ENCODE data around the gene HCN2. TPM values are rescaled to one million over a fixed set of nuclear protein-coding genes. Genes with fewer than 3 reads are reported as not detected.
A peak's percentile ranks its signal among the peaks of the same experiment; 100 is the strongest.

Gene HCN2
- total and polyA plus RNA-seq, 2 of the 13 experiments (the other 11 are each of a cell fraction or from before 2014, with no cell fraction given), result 0.01 TPM; not detected in 1

DNA sequence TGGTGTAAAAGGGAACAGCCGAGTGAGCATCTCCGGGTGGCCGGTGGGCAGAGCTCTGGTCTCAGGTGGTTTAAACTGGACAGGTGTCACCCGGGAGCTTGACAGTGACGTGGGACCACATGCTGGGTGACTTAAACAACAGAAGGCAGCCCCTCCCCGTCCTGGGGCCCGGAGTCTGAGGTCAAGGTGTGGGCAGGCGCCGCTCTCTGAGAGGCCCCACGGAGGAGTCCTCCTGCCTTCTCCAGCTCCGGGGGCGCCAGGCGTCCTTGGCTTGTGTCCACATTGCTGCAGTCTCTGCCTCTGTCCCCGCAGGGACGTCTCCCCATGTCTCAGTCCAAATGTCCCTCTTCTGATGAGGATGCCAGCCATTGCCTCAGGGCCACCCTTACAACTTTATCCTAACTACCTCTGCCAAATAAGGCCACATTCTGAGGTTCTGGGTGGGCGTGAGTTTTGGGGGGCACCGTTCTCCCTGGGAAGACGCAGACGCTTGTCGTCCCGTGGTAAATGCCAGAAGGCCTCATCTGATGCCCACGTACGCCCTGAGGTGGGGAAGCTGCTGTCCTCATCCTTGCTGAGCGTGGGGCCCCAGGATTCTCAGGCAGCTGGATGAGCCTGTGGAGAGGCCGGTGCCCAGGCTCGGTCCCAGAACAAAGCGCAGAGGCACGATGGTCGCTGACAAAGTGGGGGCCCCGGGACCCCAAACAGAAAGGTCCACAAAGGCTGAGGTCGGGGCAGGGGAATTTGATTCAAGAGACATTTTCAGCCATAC is 32.9 kb upstream of the HCN2 start (continued):
- TF ChIP-seq, protein P1, sequence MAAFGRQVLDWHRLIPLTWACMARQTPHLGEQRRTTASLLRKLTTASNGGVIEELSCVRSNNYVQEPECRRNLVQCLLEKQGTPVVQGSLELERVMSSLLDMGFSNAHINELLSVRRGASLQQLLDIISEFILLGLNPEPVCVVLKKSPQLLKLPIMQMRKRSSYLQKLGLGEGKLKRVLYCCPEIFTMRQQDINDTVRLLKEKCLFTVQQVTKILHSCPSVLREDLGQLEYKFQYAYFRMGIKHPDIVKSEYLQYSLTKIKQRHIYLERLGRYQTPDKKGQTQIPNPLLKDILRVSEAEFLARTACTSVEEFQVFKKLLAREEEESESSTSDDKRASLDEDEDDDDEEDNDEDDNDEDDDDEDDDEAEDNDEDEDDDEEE (CRISPR knock-in tag; IDR thresholded peaks at IDR 0.05), result no peak
- TF ChIP-seq FIP1L1 (IDR thresholded peaks at IDR 0.05; ENCODE audit: borderline replicate concordance, insufficient read depth, low read depth, low read length) (no peak), PHF20 (CRISPR knock-in tag; IDR thresholded peaks at IDR 0.05) (no peak)
- TF ChIP-seq, protein P2, sequence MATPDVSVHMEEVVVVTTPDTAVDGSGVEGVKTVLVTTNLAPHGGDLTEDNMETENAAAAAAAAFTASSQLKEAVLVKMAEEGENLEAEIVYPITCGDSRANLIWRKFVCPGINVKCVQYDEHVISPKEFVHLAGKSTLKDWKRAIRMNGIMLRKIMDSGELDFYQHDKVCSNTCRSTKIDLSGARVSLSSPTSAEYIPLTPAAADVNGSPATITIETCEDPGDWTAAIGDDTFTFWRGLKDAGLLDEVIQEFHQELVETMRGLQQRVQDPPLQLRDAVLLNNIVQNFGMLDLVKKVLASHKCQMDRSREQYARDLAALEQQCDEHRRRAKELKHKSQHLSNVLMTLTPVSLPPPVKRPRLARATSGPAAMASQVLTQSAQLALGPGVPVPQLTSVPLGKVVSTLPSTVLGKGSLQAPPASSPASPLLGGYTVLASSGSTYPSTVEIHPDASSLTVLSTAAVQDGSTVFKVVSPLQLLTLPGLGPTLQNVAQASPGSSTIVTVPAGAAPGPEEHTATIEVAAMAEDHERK (CRISPR knock-in tag; IDR thresholded peaks at IDR 0.05; ENCODE audit: low read depth), result no peak

DNA sequence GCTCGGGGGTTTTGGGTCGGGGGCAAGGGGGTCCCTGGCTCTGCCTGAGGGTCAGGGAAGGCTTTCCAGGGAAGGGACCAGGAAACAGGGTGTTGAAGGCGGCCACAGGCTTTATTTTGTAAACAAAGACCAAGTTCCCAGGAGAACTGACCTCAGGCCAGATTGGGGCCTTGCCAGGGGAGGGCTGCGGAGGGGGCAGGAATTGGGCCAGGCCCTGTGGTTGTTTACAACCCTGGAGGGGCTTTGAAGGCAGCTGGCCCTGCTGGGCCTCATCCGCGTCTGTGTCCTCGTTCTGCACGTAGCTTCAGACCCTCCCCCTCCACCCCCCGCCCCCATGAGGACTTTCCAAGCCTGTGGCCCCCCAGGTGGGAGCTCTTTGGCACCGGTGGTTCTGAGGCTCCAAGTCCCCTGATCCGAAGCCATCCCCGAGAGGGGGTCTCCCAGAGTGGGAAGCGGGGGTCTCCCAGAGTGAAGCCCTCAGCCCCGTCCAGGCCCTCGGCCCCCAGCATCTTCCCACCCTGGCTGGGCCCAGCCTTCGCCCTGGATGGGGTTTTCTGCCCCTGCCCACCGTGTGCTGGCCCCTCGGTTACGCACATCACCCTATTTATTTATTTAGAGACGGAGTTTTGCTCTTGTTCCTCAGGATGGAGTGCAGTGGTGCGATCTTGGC is 30.8 kb upstream of the HCN2 start:
- peak overlapping the region; percentile 47 for H3K4me2 ChIP-seq (ENCODE audit: low read depth, low read length)
- in situ Hi-C loops (cut with HindIII; ENCODE audit: extremely low pct_ligation_motif_present, low pct_unique_long_range_greater_than_20kb) (no loop called here), intact Hi-C loops (cut with micrococcal nuclease; ENCODE audit: unreplicated experiment) (no loop called here)
- H2AFZ ChIP-seq (ENCODE audit: low read length), result no peak overlapping the region
- H3K9ac ChIP-seq (ENCODE audit: insufficient read depth, low read depth, low read length), result peak overlapping the region; percentile 29; the same call in 1 of the 2 replicates
- H4K20me1 ChIP-seq (ENCODE audit: insufficient read depth, low read length), result no peaks in the 10 kb centered on the region
- peaks cover 55% of the 10 kb centered on the region for H3K4me1 ChIP-seq (ENCODE audit: insufficient read depth, low read length)
- ChIA-PET POLR2A (no interaction called here), CTCF (ENCODE audit: low intra/inter-chr PET ratio, low total read pairs) (no interaction called here)
- DNase-seq (ENCODE audit: low spot score) (peak; percentile 23), FAIRE-seq (no peak), ATAC-seq (no peak)
- H3K79me2 ChIP-seq (ENCODE audit: insufficient read depth, low read length), result no peaks in the 10 kb centered on the region
- 49% methylated on average over 7 of the region's 21 CpGs for WGBS (ENCODE audit: low lambda C conversion rate)
- no peaks in the 10 kb centered on the region for H3K9me3 ChIP-seq (ENCODE audit: low read length)
- H3K36me3 ChIP-seq (replicated peaks in 1 of 2; ENCODE audit: control insufficient read depth in 1 of 2, insufficient read depth in 2 of 2, low read length in 2 of 2), result no peaks in the 10 kb centered on the region
- no TSS peak for BruUV-seq (replicated peaks)
- peak overlapping the region; percentile 52 for H3K27ac ChIP-seq (ENCODE audit: extremely low read length, insufficient read depth, low read length)
- no peak overlapping the region for H3K4me3 ChIP-seq (replicated peaks in 1 of 3; ENCODE audit: insufficient read depth in 1 of 3, low read depth in 2 of 3, low read length in 3 of 3)
- no peaks in the 10 kb centered on the region; a peak in 1 of 5 replicates for H3K27me3 ChIP-seq (ENCODE audit: control insufficient read depth in 1 of 2, insufficient read depth in 2 of 2, low read length in 2 of 2)
- peak; percentile 83 for TF ChIP-seq ZFX (CRISPR knock-in tag; IDR thresholded peaks at IDR 0.05; ENCODE audit: low read depth)
- TF ChIP-seq AHR (CRISPR knock-in tag; IDR thresholded peaks at IDR 0.05), result 0 out of 2 replicates have a peak, but pooled peaks have one; percentile 41
- TF ChIP-seq ZNF510 (CRISPR knock-in tag; IDR thresholded peaks at IDR 0.05; ENCODE audit: low read depth), result no peak
- no peak for TF ChIP-seq FOSL2 (CRISPR knock-in tag; IDR thresholded peaks at IDR 0.05)
- TF ChIP-seq MEF2D (CRISPR knock-in tag; IDR thresholded peaks at IDR 0.05), result 0 out of 2 replicates have a peak, but pooled peaks have one; percentile 66
- no peak for TF ChIP-seq ZNF264 (CRISPR knock-in tag; IDR thresholded peaks at IDR 0.05)
- TF ChIP-seq SIN3A (IDR thresholded peaks at IDR 0.05; ENCODE audit: borderline replicate concordance, low read depth, low read length), result 0 out of 2 replicates have a peak, but pooled peaks have one; percentile 65
- no peak for TF ChIP-seq GFI1 (CRISPR knock-in tag; IDR thresholded peaks at IDR 0.05; ENCODE audit: borderline replicate concordance)
- TF ChIP-seq, protein P3, sequence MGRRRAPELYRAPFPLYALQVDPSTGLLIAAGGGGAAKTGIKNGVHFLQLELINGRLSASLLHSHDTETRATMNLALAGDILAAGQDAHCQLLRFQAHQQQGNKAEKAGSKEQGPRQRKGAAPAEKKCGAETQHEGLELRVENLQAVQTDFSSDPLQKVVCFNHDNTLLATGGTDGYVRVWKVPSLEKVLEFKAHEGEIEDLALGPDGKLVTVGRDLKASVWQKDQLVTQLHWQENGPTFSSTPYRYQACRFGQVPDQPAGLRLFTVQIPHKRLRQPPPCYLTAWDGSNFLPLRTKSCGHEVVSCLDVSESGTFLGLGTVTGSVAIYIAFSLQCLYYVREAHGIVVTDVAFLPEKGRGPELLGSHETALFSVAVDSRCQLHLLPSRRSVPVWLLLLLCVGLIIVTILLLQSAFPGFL (CRISPR knock-in tag; IDR thresholded peaks at IDR 0.05), result no peak
- no peak for TF ChIP-seq NFATC3 (CRISPR knock-in tag; IDR thresholded peaks at IDR 0.05)
- peak; percentile 96; the same call in 1 of the 2 replicates for TF ChIP-seq FOXO1 (CRISPR knock-in tag; IDR thresholded peaks at IDR 0.05)
- no peak for TF ChIP-seq ZFP36L2 (CRISPR knock-in tag; IDR thresholded peaks at IDR 0.05)
- no peak for TF ChIP-seq ZNF350 (CRISPR knock-in tag; IDR thresholded peaks at IDR 0.05; ENCODE audit: borderline replicate concordance, low read depth)

All from HepG2 (cell line).